Hepatocyte (in vitro differentiated cells): ENCODE data around the gene DYNLT5. TPM values are rescaled to one million over a fixed set of nuclear protein-coding genes. Genes with fewer than 3 reads are reported as not detected.

Source experiments
- DNase-seq: peaks from one replicate; pipeline ENCODE4 v3.0.0-alpha.2; 2016; ENCODE audit warnings: low spot score
- H2AFZ ChIP-seq: fragments of 200-600 bp; sonication (generic); 2 replicates; pipeline ENCODE4 v1.6.0; 2016; ENCODE audit warnings: antibody characterized with exemption, mild to moderate bottlenecking
- H3K27ac ChIP-seq: fragments of 200-600 bp; sonication (generic); 2 replicates; pipeline ENCODE4 v1.5.1; 2016; ENCODE audit warnings: mild to moderate bottlenecking
- H3K27me3 ChIP-seq: fragments of 200-600 bp; sonication (generic); 2 replicates; pipeline ENCODE4 v1.6.1; 2016
- H3K36me3 ChIP-seq: fragments of 200-600 bp; sonication (generic); replicated peaks from 2 replicates; pipeline ENCODE4 v1.5.1; 2016; ENCODE audit warnings: low read depth; ENCODE audit not compliant: insufficient read depth
- H3K4me1 ChIP-seq: fragments of 200-600 bp; sonication (generic); 2 replicates; pipeline ENCODE4 v1.5.1; 2016; ENCODE audit warnings: mild to moderate bottlenecking, moderate library complexity; ENCODE audit not compliant: insufficient read depth
- H3K4me2 ChIP-seq: fragments of 200-600 bp; sonication (generic); 2 replicates; pipeline ENCODE4 v1.6.0; 2016
- H3K4me3 ChIP-seq: fragments of 200-600 bp; sonication (generic); 2 replicates; pipeline ENCODE4 v1.5.1; 2016; ENCODE audit warnings: mild to moderate bottlenecking
- H3K79me2 ChIP-seq: fragments of 200-600 bp; sonication (generic); 2 replicates; pipeline ENCODE4 v1.6.0; 2017; ENCODE audit warnings: mild to moderate bottlenecking
- H3K9me2 ChIP-seq: fragments of 200-600 bp; sonication (generic); replicated peaks from 2 replicates; pipeline ENCODE4 v1.6.0; 2017; ENCODE audit warnings: mild to moderate bottlenecking; ENCODE audit not compliant: insufficient read depth
- H3K9me3 ChIP-seq: fragments of 200-600 bp; sonication (generic); 2 replicates; pipeline ENCODE4 v1.5.1; 2016; ENCODE audit warnings: low read depth, mild to moderate bottlenecking
- H4K20me1 ChIP-seq: fragments of 200-600 bp; sonication (generic); 2 replicates; pipeline ENCODE4 v1.6.0; 2016; ENCODE audit warnings: mild to moderate bottlenecking; ENCODE audit not compliant: insufficient read depth, poor library complexity, severe bottlenecking
- CTCF ChIP-seq: fragments of 200-600 bp; sonication (generic); IDR thresholded peaks from 2 replicates; pipeline ENCODE4 v1.5.1; 2016; ENCODE audit warnings: antibody characterized with exemption, mild to moderate bottlenecking; ENCODE audit not compliant: poor library complexity
- EZH2 ChIP-seq: fragments of 200-600 bp; sonication (generic); IDR thresholded peaks from 2 replicates; pipeline ENCODE4 v1.6.1; 2016; ENCODE audit warnings: antibody characterized with exemption, mild to moderate bottlenecking, borderline replicate concordance
- EZH2phosphoT487 ChIP-seq: fragments of 200-600 bp; sonication (generic); IDR thresholded peaks from one replicate; pipeline ENCODE4 v1.6.1; 2018; ENCODE audit warnings: antibody characterized with exemption, mild to moderate bottlenecking, low read depth, moderate library complexity; ENCODE audit not compliant: unreplicated experiment, severe bottlenecking
- WGBS: methylation state at CpG from one replicate; pipeline ENCODE4 v1.1.6; 2016; ENCODE audit warnings: low lambda C conversion rate; ENCODE audit errors: missing lambda C conversion rate; 5-methylcytosine and 5-hydroxymethylcytosine counted together
- polyA plus RNA-seq: library from polyadenylated mRNA; unstranded; fragments of >200 nt; fragmentation: Nextera tagmentation; extraction: Ambion mirVana; gene quantifications from 2 replicates; pipeline ENCODE4 v1.2.1, GENCODE V29; 2016
- total RNA-seq: library from RNA; depleted of rRNA; stranded (reverse); fragments of >200 nt; gene quantifications from 2 replicates; pipeline ENCODE4 v1.2.3, GENCODE V29; 2014

The DYNLT5 gene
- total and polyA plus RNA-seq, 2 experiments from 2014 or later = 0.10 to 0.13 TPM

- Histone ChIP-seq H4K20me1 (no peaks in the 10 kb centered on the region), H3K36me3 (no peaks in the 10 kb centered on the region), H3K27ac (no peak overlapping the region), H3K4me1 (no peaks in the 10 kb centered on the region), H2AFZ (no peak overlapping the region), H3K9me3 (no peaks in the 10 kb centered on the region), H3K9me2 (no peaks in the 10 kb centered on the region), H3K4me3 (no peak overlapping the region), H3K4me2 (no peak overlapping the region), H3K79me2 (no peaks in the 10 kb centered on the region), H3K27me3 (no peaks in the 10 kb centered on the region)
- TF ChIP-seq EZH2 (no peak), EZH2phosphoT487 (no peak), CTCF (no peak)
- 97% methylated on average over 3 of the region's 3 CpGs for WGBS
- no peak for DNase-seq
These were observed 22.7 kb upstream of the DYNLT5 start for GRCh38 chr1:66729523-66729922.

GRCh38 chr1:66730462-66730861 is 21.8 kb upstream of the DYNLT5 start:
- Histone ChIP-seq H3K27me3 (no peaks in the 10 kb centered on the region), H3K27ac (no peak overlapping the region), H3K79me2 (no peaks in the 10 kb centered on the region), H2AFZ (no peak overlapping the region), H4K20me1 (no peaks in the 10 kb centered on the region), H3K9me3 (no peaks in the 10 kb centered on the region), H3K4me2 (no peak overlapping the region), H3K4me1 (no peaks in the 10 kb centered on the region), H3K36me3 (no peaks in the 10 kb centered on the region), H3K4me3 (no peak overlapping the region), H3K9me2 (no peaks in the 10 kb centered on the region)
- 81% methylated on average over 2 of the region's 2 CpGs for WGBS
- DNase-seq = no peak
- TF ChIP-seq CTCF (no peak), EZH2phosphoT487 (no peak), EZH2 (no peak)

GRCh38 chr1:66731170-66731865 is 20.9 kb upstream of the DYNLT5 start:
- no peak overlapping the region for H3K4me3 ChIP-seq
- no peak overlapping the region for H3K4me2 ChIP-seq
- 86% methylated on average over 4 of the region's 4 CpGs for WGBS
- TF ChIP-seq CTCF (no peak), EZH2phosphoT487 (no peak), EZH2 (no peak)
- no peaks in the 10 kb centered on the region for H3K36me3 ChIP-seq
- no peaks in the 10 kb centered on the region for H3K27me3 ChIP-seq
- H3K4me1 ChIP-seq = no peaks in the 10 kb centered on the region
- no peaks in the 10 kb centered on the region for H4K20me1 ChIP-seq
- no peaks in the 10 kb centered on the region for H3K9me3 ChIP-seq
- H3K27ac ChIP-seq = no peak overlapping the region
- no peak overlapping the region for H2AFZ ChIP-seq
- DNase-seq = no peak
- H3K79me2 ChIP-seq = no peaks in the 10 kb centered on the region
- H3K9me2 ChIP-seq = no peaks in the 10 kb centered on the region
